DMS114 treated with DMSO at 0.1 percent for 48 hours (cell line): Measurements from ENCODE around the gene SHB.

Experiments
- DNase-seq: peaks from one replicate; lab custom pipeline; 2025; ENCODE audit not compliant: unreplicated experiment; lab: John Stamatoyannopoulos, UW

Gene SHB

DNA sequence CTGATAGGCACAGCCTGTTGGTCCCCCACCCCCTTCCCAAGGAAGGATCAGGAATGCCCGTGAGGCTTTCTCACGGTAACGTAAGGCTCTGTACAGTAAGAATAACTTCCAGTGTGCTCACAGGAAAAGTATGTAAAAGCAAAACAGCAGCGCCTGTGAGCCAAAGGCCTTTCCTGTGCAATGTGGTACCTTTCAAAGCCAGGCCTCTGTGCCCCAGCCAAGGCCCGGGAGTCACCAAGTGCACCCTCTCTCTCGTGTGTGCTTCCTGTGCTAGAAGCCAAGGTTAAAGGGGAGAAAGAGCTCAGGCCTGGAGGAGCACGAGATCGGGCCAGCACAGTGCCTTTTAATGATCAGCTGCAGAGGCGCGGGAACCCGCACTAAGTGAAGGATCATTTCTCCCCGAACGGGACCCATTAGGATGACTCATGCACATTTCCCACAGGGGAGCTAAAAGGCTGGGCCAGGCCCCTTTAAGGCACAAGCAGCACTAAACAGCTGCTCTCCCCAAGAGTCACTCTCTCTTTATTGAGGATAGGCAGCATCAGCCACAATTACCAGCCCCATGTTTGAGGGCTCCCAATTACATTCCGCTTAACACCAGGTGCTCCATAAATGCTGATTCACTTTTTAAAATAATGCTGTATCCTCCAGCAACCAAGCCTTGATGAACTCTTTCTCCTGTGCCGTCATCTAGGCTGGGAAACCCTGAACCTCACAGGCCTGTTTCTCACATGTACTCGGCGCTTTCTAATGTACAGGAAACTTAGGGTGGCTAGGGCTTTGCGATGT, 42.8 kb downstream of the SHB start:
- DNase-seq: no peak

DNA sequence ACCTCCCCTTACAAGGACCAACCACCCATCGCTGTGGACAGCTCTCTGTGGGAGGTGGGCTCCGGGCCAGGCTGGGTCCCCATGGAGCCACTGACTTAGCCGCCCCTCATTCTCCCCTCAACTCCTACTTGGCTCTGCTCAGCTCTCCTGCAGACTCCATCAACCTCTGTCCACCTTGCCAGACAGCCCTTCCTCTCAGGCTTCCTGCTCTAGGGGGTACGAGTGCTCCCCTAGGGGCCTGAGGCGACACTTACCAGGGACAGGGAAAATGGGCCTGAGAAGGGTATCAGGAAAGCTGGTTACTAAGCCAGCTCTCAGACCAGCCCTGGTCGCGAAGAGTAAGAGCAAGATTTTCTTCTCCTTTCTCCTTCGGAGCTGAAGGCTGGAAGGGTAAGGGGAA, 43.9 kb downstream of the SHB start:
- DNase-seq: no peak

DNA sequence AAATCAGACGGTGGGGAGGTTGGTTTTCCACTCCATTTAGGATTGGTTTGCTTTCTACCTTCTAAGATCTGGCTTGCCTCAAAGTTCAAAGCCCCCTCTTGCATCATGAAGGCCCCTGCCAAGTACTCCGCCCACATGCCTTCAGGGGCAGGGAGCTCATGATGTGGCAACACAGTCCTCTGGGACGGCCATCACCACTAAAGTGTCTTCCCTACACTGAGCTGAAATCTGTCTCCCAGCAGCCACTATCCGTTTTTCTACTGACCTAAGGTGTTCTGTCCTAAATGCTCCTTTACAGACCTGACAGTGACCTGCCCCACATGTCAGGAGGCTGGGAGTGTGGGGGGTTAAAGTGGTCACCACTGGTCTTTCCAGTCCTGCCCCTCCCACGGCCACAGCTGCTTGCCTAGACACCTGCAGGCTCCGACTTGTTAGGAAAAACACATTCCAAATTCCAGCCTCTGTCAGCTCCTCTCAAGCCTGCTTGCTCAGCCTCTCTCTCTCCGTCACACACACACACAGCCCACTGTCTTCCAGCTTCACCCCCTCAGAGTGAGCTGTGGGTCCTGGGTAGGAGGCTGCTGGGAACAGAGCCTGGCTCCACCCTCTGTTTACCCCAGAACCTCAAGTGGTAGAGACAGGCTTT, 44.9 kb downstream of the SHB start:
- no peak for DNase-seq

DNA sequence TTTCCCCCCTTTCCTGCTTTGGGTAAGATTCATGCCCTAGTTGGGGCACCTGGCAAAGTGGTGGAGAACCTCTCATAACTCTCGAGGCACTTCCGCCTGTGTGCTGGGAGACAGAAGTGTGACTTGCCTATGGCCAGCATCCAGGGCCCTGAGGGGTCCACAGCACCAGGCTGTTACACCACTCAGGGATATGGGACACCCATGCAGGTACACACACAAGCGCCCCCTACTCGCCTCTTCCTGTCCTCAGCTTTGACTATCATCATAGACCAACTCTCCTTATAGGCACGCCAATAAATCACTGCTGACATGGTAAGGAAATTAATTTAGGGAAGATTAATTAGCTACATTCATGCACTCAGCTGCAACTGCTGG, 45.4 kb downstream of the SHB start:
- no peak for DNase-seq

DNA sequence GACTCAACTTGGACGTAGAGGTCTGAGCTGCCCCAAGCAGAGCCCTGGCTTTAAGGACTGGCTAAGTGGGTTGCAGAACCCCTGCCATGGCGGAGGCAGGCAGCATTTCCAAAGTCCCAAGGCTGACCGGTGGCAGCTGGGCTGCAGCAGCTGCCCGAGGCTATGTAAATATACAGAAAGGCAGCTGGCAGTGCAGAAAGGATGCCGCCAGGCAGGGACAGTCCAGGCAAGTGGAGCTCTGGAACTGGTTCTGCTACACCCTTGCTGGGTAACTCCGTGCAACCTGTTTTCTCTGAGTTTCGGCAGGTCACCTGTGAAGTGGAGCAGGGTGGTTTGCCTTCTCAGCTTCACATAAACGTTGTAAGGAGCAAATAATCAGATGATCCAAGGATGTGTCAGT, 46.0 kb downstream of the SHB start:
- no peak for DNase-seq

DNA sequence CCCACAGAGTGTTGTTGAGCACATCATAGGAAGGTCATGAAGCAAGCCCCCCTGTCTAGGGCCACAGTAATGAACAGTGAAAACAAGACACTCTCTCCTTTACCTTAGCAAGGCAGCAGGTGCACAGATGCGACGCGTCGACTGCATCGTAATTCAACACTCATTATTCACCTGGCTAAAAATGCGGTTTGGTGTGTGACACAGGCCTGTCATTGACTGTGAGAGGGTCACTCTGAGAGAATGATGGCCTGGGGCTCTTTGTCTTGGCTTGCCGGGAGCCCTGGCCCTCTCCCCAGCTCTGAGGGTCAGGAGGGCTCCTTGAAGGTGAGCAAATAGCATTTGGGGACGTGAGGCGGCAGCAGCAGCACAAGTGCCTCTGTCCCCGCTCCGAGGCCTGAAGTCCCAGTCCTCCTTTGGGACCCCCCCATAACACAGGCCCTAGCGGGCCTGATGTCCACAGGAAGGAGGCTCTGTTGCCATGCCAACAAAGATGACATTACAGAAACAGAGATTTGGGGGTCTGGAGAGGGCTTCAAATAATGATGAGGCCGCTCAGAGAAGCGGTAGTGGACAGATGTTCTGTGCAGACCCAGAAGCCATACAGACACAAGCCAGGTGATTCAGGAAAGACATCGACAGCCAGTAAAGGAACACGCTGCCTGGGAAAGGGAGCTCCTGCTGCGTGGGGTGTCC, 46.7 kb downstream of the SHB start:
- DNase-seq: no peak

DNA sequence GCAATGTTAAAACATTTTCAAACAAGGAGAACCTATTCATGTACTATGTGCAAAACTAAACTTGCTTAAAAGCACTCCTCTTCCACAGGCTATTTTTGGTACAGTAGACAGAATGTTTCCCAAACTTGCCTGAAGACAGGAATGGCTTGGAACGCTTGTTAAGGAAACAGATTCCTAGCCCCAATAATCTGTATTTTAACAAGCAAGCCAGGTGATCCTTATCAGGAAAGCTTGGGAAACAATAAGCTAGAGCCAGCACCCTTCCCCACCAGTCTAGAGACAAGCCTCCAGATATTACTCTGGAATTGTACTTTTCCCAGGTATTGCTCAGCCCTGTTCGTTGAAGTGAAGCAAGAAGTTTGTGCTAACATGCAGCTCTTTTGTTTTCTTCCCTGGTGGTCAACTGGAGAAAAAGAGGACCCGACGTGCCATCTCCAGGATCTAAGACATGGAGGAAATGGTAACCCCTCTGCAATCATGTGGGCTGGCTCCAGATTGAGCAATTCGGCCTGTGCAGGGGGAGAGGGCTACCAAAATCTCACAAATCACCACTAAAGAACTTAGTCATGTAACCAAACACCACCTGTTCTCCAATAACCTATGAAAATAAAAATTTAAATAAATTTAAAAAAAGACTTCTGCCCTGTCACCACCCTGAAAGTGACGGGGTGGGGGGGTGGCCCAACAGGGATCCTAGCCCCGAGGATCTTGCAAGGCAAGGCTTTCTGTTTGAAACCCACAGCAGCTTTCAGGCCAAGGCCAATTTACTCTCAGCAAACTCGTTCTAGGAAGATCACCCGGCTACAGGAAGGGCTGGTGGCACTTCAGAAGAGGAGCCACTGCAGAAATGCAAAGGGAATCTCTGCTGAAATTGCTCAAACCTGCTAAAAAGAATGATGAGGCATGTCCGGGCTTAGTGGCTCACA, 48.6 kb downstream of the SHB start:
- DNase-seq: no peak

DNA sequence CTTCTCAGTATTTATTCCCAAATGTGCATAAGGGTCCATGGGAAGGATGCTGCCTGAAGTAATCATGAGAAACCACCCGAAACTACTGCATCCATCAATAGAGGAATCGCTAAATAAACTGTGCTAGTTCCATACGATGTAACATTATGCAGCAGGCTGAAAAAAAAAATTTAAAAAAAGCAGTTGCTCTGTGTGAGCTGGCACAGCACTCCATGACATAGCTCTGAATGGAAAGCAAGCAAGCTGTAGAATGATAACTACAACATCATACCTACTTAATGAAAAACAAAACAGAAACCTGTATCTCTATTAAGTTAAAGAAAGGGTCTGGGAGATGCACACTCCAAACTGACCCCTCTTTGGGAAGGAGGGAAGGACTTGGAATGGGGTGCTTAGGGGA, 49.3 kb downstream of the SHB start:
- DNase-seq: no peak

DNA sequence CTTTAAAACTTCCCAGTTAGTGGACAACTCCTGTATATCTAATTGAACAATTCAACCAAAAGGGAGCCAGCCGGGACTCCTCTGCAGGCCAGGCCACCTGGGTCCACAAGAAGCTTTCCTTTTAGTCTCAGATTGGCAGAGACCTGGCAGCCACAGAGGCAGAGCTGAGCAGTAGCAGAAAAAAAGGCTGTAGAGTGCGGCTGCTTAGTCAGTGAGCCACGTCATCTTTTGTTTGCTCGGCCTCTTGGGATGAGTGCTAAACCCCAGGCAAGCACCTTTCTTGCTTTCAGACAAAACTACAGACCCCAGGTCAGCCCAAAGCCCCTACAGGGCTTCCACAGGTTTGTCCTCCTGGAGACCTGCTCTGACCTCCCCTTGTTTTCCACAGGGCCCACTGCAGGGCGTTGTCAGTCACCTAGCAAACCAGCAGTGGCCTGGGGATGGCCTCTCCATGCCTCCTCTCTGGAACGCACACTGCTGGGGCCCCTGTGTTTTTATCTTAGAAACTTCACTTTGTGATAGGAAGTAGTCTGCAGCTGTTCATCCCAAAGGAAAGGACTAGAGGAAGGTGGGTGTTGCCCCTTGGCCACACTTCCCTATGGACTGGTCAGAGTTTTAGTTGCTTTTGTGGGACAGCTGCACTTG, 49.9 kb downstream of the SHB start:
- no peak for DNase-seq

DNA sequence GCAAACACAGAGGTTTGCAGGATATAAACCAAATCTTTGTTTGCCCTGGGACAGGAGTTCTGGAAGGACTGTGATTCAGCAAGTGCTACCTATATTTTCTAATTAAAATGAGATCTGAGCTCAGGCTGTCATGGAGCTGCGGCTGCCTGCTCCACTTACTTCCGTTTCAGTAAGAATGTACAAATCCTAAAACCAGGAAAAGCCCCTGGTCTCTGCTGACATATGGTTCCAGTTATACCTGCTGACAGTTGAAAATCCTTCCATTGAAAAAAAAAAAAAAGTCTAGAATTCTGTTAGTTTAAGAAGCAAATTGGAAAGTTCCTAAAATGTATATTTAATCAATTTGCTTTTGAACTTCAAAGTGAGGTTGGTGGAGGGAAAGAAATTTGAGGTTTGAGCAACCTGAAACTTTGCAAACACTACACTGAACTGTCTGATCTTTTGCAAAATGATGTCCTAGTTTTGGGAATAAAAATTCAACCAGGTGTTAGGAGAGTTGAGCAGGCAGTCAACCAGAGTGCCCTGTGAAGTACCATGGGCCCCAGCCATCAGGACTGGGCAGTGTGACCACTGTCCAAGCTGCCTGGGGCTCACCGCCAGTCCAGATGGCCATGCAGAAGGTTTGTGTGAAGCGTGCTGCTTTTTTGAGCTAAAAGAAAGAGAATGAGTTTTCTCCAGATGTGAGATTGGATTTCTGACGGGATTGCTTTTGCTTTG, 50.6 kb downstream of the SHB start:
- DNase-seq: no peak

DNA sequence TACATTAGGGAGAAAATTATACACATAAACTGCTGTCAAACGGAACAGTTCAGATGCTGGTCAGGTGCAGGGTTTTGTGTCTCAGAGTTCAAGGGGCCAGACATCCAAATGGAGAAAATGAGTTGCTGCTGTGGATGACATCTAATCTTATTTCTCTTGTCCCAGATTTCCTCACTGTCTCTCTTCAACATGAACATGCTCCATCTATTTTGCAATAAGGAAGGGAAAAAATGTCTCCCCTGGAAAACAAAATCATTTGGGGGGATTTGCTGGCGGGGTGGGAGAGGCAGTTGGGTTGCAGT, 51.2 kb downstream of the SHB start:
- DNase-seq: no peak

DNA sequence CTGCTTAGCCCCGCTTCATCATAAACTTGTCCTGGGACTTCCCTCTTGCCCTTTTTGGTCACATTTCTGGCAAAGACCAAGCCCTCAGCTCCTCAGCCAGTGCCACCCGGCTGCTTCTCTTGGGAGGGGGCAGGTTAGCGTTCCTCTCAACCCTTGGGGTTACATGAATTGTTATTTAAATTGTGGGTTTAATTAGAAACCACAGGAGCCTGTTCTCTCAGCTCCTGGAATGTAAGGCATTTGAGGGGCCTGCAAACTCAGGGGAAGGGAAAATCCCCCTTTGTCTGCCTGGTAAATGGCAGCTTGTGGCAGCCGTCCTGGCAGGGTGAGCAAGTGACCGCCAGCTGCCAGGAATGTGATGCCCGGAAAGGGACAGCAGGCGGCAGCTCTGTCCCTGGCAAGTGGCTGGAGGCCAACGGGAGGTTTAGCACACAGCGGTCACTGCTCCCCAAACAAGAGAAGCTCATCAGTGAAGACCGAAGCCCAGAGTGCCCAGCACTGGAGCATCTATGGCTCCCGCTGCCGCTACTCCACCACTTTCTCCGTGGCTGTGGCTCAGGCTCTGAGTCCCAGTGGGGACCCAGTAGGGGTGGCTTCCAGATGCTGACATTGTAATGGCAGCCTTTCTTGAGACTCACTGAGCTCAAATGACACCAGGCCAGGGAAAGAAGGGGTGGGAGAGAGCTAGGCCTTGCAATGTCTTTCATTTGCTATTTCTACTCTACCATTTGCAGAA, 51.7 kb downstream of the SHB start:
- DNase-seq: no peak

DNA sequence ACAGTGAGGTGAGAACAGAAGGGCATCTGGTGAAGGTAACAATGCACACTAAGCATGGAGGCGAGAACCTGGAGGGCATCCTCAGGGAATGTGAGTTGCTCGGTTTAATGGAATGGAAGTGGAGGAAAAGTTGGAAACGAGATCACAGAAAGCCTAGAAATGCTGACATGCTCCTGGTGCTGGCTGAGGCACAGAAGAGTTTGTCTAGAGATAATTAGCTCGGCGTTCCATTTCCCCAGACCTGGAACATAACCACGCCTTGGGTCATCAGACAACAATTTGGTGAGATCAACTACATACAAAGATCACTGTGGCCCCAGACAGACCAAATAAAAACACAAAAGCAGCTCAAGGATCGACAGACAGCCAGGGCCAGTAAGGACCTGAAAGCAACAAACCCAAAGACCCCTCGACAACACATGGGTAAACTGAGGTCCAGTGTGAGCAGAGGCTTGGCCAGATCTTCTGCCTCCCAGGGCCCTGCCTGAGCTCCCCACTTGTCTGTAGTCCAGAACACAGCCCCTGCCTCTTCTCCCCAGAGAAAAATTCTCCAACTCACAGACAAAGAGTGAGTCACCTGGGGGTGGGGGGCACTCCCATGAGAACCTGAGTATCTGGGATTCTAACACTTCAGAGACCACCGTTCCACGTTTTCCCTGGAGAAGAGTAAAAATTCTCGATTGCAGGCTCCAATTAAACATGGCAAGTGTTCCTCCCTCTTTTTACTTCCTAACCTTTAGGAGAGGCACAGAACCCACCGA, 52.5 kb downstream of the SHB start:
- no peak for DNase-seq

DNA sequence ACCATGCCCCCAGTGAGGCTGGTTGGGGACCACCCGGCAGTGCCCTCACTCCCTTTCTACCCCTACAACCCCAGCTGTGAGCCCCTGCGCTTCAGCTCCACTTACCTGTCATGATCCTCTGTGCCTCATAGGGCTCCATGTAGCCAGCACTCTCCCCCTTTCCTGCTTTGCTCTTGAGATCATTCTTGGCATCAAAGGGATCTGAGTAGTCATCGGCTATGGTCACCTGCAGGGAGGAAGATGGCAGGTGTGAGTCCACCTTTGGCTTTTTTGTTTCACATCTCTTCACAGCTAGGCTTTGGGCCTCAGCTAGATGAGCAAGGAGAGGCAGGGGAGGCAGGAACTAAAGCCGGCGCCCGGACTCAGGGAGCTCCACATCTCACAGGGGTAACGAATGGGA, 53.1 kb downstream of the SHB start:
- DNase-seq: no peak

DNA sequence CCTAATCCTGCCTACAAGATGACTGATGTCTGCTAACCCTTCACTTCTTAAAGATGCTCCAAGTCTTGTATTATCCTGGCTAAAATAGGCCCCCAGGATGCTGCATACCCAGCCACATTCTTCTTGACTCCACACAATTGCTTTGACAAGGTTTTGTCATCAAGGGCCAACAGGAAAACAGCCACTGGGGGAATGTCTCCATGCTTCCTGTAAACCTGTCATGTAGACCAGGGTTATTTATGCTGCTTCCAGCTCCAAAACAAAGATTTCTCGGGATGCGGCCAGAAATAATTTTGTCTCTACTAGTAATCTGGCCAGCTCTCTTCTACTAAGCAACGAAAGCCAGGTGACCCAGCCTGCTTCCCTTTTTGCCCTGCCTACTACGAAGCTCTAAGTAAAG, 53.8 kb downstream of the SHB start:
- no peak for DNase-seq

DNA sequence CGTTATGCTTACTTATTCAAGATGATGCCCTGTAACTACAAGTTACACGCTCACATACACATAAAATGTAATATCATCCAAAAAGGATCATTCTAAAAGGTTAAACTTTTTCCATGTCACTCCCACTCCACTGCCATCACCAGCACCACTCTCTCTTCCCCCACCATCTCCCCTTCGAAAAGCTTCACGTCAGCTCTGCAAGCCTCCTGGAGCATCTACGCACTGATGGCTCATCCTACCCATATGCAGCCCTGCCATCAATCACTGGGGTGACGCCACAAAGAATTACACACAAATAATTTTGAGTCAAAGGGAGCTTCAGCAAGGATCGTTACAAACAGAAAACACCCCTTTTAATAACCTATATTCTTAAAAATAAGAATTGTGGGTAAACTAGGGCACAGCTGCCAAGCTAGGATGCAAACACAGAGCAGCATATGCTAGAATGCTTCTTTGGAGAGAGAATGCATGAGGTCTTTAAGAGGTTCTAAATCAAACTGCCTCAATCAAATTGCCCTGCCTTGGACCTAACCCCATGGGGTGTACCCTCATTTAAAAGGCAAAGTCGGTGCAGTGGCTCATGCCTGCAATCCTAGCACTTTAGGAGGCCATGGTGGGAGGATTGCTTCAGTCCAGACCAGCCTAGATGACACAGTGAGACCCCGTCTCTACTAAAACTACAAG, 56.1 kb downstream of the SHB start:
- no peak for DNase-seq

DNA sequence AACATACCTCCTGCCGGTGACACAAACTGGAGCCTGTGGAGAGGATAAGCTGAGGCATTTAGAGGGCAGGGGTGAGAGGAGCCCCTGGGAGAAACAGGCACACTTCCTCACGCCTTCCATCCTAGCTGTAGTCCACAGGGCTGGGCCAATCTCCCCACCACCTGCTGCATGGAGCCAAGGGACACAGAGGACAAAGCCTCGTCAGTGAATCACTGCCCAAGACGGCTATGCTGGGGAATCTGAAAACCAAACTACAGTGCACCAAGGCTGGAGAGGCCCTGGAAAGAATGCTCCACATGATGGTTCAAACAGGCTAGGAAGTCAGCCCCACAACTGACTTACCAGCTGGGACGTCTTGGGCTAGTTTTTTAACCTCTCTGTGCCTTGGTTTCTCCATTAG, 57.0 kb downstream of the SHB start:
- no peak for DNase-seq

DNA sequence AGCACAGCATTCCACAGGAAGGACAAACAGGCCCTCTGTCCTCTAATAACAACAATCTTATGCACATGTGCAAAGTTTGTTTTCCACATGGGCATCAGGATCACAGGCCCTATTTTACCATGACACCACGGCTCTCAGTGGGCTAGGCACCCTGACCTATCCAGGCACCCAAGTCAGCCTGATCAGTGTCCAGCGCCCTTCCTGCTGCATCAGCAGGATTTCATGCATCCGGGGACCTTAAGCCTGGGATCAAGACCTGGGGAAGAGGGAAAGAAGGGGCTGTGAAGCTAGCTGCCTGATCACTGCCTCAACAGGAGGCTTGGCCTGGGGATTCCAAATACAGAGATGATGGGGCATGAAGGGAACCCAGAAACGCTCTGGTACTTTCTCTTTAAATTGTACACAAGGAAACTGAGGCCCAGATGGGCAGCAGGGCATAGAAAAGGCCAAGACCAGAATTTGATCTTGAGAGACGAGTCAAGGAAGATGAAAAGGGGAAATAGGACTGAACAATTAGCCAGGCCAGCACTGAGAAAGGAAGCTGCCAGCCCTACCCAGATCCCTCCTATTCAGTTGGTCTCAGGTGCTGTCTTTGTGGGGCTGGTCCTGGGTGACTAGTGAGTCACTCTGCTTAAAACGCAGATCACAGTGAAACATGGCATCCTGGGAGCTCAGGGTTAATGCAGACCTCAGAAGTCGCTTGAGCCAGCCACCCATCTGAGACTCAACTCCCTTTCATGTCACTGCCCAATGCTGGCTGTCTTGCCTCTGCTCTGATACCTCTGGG, 57.9 kb downstream of the SHB start:
- no peak for DNase-seq
